ENCODE results near the gene GJA10.
"Not testable (repeated sequence)": the region's sequence is repeated elsewhere in the genome, so short reads cannot be mapped to it uniquely, and the experiment has no call there.

The GJA10 gene

GRCh38 chr6:89894169-89894568 is at the start of gene GJA10:
Gene GJA10 (plus strand): TSS chr6:89894469. CDS start chr6:89894469, 0 bp downstream.
- DNase-seq, result no peak

- DNase-seq, result not testable (repeated sequence)
These were observed 46.8 kb upstream of the GJA10 start for GRCh38 chr6:89847513-89847912.

GRCh38 chr6:89853068-89853467 is 41.2 kb upstream of the GJA10 start:
- no peak for DNase-seq

- DNase-seq, result no peak
These were observed 36.2 kb upstream of the GJA10 start for GRCh38 chr6:89858041-89858440.

DNA sequence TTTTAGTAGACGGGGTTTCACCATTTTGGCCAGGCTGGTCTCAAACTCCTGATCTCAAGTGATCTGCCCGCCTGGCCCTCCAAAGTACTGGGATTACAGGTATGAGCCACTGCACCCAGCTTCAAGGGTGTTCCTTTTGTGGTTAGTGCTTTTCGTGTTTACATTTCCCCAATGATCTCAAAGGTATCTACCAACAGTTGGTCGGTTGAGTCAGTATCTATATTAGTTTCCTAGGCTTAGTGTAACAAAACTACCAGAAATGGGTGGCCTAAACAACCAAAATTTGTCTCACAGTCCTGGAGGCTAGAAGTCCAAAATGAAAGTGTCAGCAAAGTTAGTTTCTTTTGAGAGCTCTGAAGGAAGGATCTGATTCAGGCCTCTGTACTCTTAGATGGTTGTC is 34.5 kb upstream of the GJA10 start:
- DNase-seq, result no peak

- no peak for DNase-seq
These were observed 32.0 kb upstream of the GJA10 start for GRCh38 chr6:89862273-89862672.

- DNase-seq, result no peak
These were observed 31.6 kb upstream of the GJA10 start for GRCh38 chr6:89862698-89863097.

GRCh38 chr6:89866024-89866678 is 28.1 kb upstream of the GJA10 start:
- DNase-seq, result no peak

DNA sequence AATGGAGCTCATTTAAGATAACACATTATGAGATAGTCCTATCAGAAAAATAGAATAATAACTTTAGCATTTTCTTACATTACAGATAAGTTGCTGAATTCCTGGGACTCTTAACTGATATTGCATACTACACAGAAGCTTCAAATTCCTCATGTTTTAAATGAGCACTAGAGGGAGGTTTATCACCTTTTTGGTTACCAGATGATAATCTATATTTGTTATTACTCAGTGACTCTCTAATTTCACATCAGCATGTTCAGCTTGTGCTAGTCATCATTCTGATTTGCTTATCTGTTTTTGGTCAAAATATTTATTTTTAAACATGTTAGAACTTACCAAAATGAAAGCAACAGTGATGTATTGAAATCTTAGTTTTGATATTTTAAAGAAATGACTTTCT is 20.5 kb upstream of the GJA10 start:
- DNase-seq, result no peak

DNA sequence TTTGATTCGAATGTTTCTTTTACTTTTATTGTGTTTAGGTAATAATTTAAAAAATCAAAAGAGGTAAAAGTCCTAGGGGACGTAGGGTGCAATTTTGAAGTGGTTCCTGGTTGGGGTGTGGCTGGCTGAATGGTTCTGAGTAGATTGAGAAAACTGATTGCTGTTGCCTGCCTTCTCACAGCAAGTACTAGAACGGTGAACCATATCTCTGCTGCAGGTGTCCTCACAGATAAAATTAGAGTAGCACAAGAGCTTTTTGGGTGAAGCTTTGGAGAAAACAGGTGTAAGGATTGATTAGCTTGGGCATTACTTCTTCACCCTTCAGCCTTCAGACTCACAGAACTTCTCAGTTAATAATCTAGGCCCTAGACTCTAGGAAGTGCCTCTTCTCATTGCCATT is 19.8 kb upstream of the GJA10 start:
- DNase-seq, result no peak

- DNase-seq, result no peak
These were observed 7.7 kb upstream of the GJA10 start for GRCh38 chr6:89886378-89887120.

- DNase-seq, result no peak
These were observed 6.7 kb upstream of the GJA10 start for GRCh38 chr6:89887452-89888137.

DNA sequence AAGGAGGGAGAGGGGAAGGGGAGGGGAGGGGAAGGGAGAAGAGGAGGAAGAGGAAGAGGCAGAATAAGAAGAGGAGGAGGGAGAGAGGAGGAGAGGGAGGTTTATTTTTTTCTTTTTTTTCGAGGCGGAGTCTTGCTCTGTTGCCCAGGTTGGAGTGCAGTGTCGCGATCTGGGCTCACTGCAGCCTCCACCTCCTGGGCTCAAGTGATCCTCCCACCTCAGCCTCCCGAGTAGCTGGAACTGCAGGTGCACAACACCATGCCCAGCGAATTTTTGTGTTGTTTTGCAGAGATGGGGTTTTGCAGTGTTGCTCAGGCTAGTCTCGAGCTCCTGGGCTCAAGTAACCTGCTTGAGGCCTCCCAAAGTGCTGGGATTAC is 6.1 kb upstream of the GJA10 start:
- no peak for DNase-seq

GRCh38 chr6:89888871-89889270 is 5.4 kb upstream of the GJA10 start:
- DNase-seq, result no peak

GRCh38 chr6:89890845-89891528 is 3.3 kb upstream of the GJA10 start:
- DNase-seq, result peak; percentile 70

DNA sequence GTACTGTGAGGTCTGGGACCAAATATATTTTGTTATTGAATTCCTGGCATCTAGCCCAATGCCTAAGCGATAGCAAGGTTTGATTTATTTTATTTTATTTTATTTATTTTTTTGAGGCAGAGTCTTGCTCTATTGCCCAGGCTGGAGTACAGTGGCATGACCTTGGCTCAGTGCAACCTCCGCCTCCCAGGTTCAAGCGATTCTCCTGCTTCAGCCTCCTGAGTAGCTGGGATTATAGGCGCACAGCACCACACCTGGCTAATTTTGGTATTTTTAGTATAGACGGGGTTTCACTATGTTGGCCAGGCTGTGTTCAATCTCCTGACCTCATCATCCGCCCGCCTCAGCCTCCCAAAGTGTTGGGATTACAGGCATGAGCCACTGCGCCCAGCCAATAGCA is 1.7 kb upstream of the GJA10 start:
- DNase-seq, result not testable (repeated sequence)

DNA sequence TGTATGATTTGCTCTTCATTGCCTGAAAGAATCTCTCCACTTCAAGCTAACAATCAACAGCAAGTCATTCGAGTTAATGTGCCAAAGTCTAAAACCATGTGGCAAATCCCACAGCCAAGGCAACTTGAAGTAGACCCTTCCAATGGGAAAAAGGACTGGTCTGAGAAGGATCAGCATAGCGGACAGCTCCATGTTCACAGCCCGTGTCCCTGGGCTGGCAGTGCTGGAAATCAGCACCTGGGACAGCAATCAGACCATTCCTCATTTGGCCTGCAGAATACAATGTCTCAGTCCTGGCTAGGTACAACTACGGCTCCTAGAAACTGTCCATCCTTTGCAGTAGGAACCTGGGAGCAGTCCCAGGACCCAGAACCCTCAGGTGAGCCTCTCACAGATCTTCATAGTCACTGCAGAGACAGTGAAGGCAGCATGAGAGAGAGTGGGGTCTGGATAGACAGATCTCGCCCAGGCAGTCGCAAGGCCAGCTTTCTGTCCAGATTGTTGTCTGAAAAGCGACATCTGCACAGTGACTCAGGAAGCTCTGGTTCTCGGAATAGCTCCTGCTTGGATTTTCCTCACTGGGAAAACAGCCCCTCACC is 1.1 kb downstream of the GJA10 start:
- peak; percentile 11 for DNase-seq

DNA sequence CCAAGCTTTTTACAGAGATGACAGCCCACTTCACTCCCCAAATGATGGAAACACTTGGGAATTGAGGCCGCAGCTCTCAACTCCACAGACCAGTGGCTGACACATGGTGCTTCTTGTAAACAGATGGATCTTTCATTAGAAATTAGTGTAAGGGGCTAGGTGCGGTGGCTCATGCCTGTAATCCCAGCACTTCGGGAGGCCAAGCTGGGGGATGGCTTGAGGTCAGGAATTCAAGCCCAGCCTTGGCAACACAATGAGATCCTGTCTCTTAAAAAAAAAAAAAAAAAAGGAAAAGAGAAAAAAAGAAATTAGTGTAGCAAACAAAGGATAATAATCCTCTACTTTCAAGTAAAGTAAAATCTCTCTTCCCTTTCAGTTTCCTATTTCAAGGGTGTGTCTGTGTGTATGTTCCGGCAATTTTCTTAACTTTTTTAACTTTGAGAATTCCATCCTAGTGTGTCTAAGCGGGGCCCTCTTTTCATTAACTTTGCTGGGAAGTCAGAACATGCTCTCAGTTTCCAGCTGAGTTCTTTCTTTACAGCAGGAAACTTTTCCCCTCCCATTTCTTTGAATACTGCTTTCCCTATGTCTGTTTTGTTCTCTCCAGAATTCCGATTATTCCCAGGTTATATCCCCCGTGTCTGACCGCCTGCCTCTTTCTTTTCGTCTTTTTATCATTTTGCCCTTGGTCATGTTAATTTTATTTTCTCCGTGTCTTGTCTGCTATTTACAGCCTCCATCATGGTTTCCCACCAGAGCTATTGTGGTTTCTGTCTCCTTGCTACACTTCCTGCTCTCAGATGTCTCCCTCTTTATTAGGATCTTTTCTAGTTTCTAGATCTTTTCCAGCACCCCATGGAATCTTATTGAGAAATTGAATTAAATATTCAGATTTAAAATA is 16.0 kb downstream of the GJA10 start:
- not testable (repeated sequence) for DNase-seq

DNA sequence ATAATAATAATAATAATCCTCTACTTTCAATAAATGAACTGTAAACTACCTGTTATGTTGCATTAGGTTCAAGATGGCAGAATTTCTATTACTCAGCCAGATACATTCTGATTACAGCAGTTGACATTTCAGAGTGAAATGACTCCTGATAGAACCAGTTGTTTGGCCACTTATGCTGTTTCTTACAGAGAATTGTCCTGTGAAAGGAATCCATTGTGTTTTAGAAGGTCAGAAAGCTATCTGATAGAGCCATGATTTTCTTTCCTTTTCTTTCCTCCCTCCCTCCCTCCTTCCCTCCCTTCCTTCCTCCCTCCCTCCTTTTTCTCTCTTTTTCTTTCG is 16.6 kb downstream of the GJA10 start:
- no peak for DNase-seq

- DNase-seq, result no peak
These were observed 22.1 kb downstream of the GJA10 start for GRCh38 chr6:89916136-89916920.

DNA sequence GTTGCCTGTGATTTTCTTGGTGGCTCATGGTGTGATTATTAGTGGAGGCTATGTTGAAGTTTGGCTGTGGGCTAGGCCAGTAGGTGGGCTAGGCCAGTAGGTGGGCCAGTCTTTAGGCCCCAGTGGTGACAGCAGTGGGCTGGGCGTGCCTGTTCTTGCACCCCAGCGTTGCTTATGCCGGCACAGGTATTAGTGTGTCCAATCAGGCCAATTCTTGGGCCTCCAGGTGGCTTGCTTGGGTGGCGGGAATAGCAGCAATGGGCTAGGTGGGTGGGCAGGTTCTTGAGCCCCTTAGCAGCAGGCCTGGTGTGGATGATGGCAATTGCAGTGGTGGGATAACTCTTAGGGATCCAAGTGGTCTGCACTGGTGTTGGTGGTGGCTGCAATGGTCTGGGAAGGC is 22.9 kb downstream of the GJA10 start:
- no peak for DNase-seq

Data from NCI-H82 (cell line).